GM20000 (cell line): Measurements from ENCODE around the gene RASA3.

Experiments used
- DNase-seq: peaks from one replicate; pipeline ENCODE4 v3.0.0; 2012; ENCODE audit warnings: low spot score
- TF ChIP-seq, protein P1 (sequence below): IDR thresholded peaks from 2 replicates; pipeline ENCODE4 v1.5.1; 2012; ENCODE audit warnings: mild to moderate bottlenecking, control low read depth; ENCODE audit errors: extremely low read depth, missing control alignments

RASA3 gene

DNA sequence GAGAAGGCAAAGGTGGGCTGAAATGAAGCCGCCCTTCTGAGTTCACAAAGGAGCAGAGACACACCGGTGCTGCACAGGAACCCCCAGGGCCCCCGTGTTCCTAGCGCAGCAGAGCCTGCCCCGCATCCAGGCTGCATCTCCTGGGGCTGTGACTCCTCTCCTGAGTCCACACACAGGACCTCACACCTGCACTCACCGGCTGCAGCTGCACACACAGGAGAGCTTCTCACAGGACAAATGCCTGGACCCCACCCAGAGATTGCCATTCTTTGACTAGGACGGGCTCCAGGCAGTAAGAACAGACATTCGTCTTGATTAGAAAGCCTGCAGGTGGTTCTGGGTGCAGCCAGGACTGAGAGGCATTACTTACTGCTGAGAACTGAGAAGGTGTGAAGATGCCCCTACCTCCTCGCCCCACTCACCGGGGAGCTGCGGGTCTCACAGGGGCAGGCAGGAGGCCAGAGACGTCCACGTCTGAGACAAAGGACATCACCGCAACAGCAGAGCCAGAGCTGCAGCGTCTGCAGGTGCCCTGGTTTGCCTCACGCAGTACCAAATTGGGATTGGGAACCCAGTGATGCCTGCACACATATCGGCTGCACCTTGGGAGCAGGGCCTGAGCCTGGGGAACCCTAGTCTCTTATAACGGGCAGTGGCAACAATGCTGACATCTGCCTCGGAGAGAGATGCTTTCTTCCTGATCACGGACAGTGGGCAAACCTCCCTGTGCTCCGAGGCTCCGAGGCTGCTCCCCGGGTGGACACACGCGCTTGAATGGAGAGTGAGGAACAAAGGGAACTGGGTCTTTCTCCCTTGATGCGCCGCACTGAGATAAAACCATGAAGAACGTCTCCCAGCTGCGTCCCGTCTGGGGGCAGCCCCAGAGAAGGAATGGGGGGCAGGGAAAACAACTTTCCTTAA is 50.4 kb downstream of the RASA3 start:
- no peak for DNase-seq
- TF ChIP-seq, protein P1, sequence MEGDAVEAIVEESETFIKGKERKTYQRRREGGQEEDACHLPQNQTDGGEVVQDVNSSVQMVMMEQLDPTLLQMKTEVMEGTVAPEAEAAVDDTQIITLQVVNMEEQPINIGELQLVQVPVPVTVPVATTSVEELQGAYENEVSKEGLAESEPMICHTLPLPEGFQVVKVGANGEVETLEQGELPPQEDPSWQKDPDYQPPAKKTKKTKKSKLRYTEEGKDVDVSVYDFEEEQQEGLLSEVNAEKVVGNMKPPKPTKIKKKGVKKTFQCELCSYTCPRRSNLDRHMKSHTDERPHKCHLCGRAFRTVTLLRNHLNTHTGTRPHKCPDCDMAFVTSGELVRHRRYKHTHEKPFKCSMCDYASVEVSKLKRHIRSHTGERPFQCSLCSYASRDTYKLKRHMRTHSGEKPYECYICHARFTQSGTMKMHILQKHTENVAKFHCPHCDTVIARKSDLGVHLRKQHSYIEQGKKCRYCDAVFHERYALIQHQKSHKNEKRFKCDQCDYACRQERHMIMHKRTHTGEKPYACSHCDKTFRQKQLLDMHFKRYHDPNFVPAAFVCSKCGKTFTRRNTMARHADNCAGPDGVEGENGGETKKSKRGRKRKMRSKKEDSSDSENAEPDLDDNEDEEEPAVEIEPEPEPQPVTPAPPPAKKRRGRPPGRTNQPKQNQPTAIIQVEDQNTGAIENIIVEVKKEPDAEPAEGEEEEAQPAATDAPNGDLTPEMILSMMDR, result no peak

DNA sequence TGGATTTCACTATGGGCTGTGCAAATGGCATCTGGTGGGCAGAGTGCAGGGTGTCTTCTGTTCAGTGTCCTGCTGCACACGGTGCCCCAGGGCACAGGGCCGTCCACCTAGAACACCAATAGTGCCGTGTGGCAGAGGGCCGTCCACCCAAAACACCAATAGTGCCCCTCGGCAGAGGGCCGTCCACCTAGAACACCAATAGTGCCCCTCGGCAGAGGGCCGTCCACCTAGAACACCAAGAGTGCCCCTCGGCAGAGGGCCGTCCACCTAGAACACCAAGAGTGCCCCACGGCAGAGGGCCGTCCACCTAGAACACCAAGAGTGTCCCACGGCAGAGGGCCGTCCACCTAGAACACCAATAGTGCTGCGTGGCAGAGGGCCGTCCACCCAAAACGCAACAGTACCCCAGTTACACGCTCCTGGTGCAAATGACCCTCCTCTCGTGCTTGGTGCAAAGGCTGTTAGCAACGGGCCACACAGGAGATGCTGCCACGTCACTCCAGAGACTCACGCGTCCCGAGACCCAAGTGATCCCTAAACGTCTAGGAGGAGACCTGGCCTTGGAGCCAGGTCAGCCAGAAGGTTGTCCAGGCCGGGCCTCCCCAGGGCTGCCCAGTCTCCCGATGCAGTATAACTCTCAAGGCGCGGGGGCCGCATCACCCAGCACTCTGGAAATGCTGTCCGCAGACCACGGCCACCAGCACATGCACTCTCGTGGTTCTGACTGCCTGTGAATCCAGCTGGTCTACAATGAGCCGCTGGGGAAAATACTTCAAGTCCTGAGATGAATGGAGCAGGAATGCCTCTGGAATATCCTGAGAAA is 51.5 kb downstream of the RASA3 start:
- TF ChIP-seq, protein P1, result no peak
- DNase-seq, result no peak

DNA sequence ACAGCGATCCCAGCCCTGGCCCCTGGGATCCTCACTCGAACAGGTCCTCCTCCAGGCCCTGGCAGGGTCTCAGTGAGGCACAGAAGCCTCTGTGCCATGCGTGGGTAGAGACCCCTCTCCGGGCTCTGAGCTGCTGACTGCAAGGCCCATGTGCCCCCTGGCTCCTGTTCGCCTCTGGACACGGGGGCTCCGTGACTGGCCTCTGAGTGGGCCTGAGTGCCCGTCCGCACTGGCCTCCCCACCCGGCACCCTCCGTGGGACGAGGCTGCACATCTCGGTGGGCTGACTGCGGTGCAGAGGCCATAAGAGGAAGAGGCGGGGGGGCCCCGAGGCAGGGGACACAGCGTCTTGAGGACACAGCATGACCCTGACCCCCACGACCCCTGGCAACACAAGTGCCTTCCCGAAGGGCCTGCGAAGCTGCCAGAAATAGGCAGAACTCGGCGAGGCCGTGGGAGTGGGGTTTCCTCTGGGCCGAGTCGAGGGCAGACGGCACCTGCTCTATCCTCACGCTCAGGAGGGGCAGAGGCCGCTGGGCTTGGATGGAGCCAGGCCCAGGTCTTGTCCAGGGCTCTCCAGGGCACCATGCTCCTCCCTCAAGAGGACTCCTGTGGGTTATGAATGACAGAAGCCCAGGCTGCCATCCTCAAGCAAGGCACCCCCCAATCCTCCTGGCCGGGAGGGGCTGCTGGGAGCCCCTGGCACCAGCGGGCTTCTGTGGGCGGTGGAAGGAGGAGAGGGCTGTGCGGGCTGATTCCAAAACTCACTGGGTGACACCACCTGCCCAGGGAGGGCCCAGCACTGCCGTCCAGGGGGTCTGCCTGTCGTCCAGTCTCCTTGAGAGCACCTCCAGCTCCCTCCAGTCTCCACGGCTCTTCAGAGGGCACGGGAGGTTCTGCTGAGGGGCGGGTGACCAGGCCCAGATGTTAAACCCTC is 52.6 kb downstream of the RASA3 start:
- TF ChIP-seq, protein P1, result no peak
- DNase-seq, result no peak

DNA sequence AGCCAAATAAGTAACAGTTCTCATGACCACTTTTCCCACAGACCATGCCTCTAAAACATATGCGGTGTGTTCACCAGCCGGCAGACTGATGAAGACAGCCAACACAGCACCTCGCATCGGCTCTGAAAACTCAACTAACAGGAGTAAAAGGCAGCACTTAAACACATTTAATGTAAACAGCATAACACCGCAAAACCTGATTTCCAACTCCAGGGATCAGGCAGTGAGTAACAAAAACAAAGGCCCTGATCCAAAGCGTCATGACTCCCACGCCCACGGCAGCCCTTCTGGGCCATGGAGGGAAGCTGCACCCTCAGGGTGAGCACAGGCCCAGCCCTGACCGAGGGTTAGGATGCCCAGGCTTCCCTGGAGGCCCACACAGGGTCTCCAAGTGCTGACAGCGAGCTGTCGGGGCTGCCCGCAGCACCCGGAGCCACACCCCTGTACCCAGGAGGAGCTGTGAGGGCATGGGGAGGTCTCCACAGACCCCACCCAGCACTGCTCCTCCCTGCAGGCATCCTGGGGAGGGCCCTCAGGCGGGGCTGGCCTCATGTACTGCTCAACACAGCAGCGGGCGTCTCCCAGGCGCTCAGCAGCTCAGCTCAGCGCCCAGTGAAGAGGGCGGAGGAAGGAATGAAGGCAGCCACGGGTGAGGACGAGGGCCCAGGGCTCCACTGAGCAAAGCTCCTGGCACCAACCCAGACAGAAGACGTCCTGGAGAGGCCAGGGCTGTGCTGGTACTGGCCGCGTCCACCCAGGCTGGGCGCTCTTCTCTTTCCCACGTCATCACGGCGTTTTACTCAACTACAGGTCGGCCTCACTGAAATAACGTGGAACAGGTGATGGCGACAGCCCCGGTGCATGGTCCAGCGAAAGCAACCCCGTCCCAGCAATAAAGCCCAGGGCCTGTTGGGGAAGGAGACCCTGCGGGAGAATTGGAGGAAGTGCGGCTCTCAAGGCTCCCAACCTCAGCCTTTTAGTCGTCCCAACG is 53.7 kb downstream of the RASA3 start:
- no peak for DNase-seq
- TF ChIP-seq, protein P1, result no peak

DNA sequence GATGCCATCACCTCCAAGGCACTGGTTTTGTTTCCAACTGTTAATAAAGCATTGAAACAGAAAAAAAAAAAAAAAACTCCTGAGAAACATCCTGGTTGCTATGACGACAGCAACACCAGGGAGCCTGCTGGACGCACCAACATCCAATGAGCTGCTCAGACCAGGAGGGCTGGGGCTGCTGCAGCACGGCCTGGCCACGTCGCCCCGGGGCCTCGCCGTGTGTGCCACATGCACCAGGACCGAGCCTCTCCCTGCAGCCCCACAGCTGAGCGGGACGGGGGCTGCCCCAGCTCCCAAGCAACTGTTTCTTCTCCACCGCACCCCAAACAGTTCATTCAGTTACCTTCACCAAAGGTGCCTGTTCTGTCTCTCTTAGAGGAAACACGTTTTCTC is 54.5 kb downstream of the RASA3 start:
- DNase-seq, result no peak
- TF ChIP-seq, protein P1, result no peak
